Effector CD8-positive, alpha-beta T cell (primary cell): Measurements from ENCODE around the gene MKKS.
A peak's percentile ranks its signal among the peaks of the same experiment; 100 is the strongest.

Experiments used
- DNase-seq: peaks from one replicate; lab custom pipeline; 2025; lab: John Stamatoyannopoulos, UW
- total RNA-seq, 4 experiments: gene quantifications; one replicate each; lab custom pipeline; 2026; lab: John Stamatoyannopoulos, UW

MKKS gene
- total RNA-seq: 18.4 to 25.7 (median 24.1) reads per million in 4 experiments

DNA sequence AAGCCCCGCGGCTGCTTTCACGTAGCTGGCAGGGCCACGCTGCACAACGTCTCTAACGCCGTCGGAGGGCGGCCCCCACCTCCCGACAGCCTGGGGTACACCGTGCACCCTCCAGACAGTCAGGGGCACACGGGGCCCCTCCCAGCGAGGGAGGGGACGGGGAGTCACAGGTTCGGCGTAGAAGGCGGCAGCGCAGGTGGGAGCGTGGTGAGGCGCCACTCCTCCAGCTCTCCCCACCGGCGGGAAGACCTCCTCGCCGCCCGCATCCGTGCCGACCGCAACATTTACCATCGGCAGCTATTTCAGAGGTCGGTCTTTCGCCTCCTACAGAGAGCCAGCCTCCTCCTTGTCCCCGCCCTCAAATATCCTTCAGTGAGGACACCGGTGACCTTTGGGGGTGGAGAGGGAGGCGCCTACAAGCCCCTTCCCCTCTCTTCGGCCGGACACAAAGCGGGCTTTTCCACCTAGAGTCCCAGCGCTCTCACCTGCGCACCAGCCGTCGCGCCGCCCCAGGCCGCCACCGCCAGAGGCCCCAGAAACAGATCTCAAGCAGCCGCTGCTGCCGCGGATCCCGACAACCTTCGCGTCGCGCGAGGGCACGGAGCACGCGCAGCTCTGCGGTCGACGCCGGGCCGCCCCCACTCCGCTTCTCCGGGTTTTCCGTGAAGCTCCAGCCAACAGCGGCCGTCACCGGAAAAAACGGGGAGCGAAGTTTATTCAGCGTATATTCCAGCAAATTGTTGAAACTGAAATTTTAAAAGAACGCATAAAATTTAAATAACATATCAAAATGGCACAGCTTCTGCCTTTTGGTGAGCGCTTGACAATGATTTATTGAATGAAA, at the start of gene MKKS:
Gene MKKS (minus strand): TSS at position 600 of the 844 bp plus-strand sequence. CDS start 20,708 bp downstream, outside the sequence.
- peak; percentile 70 for DNase-seq

DNA sequence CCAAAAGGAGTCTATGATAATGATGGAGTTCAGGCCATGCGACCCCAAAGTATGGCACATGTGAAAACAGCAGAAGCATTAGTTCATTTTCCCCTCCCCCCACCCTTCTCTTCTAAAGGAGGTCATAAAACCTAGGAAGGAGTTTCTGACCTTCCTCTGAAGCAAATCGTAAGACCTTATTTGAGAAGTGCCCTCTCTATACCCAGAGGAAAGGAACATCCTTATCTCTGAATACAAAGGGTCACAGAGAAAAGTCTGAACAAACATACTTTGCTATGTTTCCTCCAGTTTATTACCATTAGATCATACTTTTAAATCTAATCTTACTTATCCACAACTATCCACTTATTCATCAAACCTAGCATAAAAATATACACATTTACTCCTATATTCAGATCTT, 49.7 kb upstream of the MKKS start:
- DNase-seq: no peak

DNA sequence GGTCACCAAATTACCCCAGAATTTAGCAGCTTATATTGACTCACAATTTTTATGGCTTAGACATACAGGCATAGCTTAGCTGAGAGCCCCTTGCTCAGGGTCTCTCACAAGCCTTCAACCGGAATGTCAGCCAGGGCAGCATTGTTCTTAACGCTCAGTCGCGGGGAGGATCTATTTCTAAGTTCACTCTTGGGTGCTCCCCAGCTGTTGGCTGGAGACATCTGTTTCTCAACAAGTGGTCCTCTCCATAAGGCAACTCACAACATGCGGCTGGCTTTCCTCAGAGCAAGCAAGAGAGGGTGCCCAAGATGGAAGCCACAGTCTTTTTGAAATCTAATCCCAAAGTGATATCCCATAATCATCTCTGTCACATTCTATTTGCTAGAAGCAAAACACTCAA, 47.7 kb upstream of the MKKS start:
- no peak for DNase-seq

DNA sequence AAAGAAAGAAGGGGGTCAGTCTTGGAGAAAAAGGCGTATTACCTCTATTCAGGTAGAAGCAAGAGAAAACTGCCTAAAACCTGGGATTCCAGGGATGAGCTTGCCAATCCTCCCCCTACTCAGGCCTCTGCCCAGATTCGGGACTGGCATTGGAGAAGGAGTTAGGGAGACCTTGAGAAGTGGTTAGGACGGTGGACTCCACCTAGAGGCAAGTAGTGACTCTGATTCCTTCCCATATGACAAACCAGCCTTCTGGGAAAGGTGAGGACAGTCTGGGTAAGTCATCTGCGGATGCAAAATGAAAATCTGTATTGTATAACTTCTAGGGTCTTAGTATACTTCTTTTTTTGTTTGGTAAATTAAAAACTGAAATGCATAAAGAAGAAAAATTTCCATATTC, 44.9 kb upstream of the MKKS start:
- no peak for DNase-seq

DNA sequence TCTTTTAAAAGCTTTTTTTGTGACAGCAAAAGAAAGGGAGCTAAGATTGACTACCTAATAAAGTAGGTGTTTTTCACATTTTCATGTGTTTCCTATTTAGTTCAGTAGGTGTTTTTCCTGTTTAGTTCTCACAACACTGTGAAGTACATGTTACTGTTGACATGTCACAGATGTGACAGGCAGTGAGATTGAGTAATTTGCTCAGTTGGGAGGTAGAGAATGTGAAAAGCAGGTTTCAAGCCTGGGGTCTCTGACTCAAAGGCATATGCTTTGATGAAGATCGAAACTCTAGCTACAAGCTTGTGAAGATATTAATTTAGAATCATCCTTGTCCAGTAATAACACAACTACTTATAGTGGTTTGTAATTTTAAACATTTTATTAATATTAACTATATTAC, 44.2 kb upstream of the MKKS start:
- DNase-seq: no peak

DNA sequence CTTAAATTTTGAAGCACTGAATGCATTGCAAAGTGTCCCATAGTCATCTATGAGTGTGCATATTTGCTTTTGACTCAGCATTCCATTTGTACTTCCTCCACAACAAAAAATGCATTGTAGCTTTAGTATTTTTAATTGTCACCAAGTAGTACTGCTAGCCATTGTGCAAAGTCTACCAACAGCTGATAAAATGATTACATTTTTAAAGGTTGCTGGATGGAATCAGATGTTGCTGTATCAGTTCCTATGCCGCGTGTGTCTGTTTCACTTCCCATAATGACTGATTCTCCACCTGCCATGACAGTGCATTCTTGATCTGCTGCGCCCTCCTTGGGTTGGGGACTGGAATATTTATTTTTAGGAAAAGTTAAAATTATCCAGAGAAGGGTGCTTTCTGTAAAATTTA, 42.3 kb upstream of the MKKS start:
- no peak for DNase-seq

DNA sequence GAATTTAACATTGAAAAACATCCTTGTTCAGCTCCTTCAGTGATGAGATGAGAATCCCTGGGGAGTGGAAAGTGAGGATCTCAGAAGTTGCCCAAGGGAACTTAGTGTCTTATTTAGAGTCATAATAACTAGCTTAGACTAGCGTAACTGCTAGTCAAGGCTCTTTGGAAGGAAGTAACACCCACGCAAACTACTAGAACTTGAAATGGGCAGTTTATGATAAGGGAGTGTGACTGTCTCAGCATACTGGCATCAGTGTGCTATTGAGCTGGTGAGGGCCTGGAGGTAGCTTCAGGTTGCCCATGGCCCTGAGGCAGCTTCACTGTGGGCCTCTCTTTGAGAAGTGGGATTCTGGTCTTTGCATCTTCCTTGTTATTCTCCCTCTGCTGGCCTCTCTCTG, 41.2 kb upstream of the MKKS start:
- no peak for DNase-seq

DNA sequence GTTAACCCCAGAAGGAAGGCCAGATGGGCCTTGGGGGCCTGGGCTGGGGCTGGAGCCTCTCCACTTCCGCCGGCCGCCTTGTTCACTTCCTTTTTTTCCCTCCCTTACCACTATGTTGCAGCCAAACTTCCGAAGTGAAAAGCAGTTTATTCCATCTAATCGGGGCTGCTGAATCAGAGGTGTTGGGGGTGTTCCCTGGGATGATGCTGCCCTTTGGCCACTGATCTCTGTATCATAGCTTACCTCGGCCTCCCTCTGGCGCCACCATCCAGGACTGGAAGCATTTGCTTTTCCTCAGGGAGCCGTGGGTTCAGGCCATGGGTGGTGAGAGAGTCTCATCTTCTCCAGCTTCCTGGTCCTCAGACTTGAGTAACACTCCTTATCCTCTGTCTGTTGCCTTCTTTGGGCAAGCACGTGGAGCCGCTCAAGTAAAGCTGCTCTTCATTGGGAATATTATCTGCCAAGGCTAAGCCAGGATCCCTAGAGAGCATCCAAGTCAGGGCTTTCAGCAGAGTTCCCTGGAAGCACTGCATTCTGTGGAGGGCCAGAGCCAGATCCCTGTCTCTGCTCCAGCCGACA, 40.7 kb upstream of the MKKS start:
- DNase-seq: no peak

DNA sequence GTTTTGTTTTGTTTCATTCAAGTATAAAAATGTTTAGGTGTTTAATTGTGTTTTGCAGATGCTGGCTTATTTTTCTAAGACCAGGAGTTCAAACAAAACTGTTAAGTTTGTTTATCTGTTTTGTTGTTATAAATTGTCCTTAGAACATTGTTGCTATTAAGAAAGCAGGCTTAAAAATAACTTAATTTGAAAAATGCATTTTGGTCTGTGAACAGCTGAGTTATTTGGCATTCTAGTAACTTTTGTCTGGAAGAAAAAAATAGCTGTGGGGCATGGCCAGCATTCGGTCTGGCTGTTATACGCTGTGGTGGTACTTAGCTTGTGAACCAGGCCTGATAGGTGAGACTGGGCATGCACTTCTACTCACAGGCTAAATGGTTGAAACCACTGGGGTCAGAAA, 38.8 kb upstream of the MKKS start:
- DNase-seq: no peak

DNA sequence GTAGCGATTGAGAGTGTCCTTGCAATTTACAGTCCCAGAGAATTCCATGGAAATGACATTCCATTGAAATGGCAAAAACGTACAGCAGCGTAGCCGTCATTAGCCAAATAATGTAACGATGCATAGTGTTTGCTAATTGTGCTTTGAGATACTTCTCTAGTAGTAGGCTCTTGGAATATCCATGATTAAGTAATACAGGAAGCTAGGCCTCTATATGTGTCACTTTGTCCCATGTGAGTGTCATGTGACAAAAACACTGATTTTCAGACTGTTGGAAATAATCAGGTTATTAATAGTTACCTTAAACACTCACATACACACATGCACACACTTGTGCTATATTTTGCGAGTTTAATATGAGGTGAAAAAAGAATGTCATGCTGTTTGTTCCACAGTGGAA, 36.3 kb upstream of the MKKS start:
- DNase-seq: no peak

DNA sequence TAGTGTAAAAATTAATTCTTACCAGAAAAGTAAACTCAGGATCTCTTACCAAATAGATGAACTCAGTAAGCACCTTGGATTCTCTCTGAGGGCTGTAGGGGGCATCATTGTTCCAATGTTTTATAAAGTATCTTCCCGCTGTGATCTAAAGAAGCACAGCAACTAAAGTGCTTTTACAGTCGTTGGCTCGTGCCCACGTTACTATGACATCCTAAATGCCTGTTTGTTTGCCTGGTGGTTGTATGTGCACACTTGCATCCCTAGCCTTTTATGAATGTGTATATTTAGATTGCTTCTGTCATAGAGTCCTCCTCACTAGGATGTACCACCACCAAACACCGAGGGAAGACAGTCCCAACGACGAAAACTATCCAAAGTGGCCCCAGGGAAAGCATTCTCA, 35.6 kb upstream of the MKKS start:
- no peak for DNase-seq

DNA sequence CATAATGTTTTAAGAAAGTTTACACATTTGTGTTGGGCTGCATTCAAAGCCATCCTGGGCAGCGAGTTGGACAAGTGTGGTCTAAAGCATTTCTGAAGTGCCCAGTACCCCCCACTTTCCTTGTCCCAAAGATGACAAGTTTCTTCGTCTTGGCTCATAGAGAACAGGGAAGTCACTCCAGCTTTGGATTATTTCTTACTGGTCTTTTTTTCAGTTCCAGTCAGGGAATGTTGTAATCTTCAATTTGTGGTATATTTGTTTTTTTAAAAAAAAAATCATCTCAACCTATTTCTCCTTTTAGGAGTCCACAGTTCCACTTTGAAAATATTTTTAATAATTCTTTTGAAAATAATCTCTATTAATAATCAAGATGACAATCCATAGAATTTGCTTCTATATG, 35.0 kb upstream of the MKKS start:
- DNase-seq: no peak

DNA sequence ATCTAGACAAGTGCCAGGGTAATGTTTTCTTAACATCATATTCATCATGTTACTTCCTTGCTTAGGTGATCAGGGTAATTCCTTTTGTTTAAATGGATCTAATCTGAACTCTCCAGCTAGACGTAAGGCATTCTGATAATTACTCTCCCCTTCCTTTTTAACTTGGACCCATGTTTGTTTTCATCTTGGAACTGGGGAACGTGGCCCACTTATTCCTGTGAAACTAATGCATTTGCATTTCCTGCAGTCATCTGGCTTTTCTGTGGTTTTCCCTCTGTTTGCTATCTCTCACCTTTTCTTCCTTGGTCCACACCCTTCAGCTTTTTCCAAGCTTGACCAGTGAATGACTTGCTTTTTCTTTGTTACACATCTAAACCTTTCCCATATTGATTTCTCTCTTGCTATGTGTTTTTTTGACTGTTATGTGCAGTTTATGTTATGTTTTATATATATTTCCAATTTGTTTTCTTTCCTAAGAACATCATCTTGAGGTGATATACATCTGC, 34.4 kb upstream of the MKKS start:
- no peak for DNase-seq

DNA sequence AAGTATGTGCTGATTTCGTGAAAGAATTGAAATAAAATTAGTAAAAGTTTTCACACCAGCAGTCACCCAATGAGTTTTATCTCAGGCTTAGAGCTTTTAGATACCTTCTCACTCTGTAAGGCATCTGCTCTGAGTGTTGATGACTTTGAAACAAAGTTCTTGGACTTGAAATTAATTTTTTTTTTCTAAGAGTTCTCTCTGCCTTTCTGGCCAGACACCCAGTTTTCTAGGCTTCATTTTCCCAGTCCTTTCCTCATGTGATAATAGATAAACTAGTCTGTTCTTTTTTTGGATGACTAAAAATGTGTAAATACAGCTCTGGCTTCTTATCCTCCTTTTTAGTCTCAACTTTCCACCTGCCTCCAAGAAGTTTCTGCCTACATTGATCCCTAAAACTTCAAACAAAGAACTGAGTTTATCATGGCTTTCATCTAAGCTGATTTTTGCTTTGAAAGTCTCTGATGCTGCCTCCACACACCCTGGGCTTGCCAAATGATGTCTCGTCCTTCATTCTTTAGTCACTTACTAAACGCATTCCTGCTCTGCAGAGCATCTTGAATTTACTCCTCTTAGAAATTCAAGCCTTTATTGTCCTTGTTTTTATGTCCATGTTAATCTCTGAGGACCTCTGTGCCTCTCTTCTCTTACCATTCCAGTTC, 33.8 kb upstream of the MKKS start:
- no peak for DNase-seq

DNA sequence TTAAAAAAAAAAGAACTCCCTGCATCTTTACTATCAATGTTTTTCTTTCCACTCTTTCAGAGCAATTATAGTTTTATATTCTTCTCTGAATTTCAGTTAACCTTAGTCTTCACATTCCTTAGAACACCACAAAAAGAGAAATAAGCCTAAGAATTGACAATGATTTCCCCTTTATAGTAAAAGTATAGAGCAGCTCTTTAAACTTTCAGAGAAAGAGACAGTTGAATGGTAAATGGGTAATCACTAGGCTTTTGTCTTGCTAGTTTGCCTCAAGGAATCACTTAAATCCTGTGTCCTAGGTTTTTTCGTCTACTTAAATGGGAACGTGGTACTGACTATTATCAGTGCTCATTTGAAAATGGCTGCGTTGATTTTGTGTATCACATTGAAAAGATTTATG, 32.8 kb upstream of the MKKS start:
- no peak for DNase-seq

DNA sequence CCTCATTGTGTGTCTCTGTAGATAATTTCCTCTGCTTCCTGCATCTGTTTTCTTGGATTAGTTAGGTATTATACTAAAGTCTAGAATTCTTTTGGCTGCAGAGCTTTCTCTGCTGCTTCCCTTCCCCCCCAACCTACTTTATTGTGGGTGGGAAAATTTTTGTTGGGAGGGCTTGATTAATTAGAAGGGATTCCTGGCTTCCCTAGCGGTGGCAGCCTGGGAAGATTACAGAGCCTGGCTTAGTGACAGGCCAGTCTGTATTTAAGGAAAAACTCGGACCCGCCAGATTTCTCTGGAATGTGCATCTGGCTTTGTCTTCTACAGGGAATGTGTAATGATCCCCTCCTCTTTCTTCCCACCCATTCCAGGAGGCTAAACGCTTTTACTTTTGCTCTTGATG, 32.3 kb upstream of the MKKS start:
- no peak for DNase-seq

DNA sequence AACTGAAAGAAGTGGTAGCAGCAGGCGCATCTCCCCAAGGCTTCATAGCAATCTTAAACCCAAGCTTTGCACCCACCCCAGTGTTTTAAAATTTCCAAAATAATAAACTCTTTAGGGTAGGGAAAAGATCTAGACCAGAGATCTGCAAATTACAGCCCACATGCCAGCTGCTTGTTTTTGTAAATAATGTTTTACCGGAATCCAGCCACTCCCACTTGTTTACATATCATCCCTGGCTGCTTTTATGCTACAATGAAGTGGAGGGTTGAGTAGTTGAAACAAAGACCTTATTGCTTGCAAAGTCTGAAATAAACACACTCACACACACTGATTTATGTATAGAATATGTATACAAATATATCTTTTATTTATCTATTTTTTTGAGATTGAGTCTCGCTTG, 31.1 kb upstream of the MKKS start:
- DNase-seq: no peak

DNA sequence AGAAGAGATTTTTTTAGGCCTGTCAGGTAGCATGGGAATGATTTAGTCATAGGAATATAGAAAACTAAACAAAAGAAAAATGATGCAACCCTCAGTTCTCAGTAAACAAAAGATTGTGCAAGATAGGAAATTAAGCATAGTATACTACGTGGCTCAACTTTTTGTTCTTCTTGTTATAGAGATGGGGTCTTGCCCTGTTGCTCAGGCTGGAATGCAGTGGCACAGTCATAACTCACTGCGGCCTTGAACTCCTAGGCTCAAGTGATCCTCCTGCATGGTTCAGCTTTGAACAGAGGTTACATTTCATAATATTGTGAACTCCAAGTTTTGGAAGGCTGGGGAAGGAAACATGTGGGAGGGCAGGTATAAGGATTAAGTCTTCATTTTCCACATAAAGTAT, 29.6 kb upstream of the MKKS start:
- no peak for DNase-seq

DNA sequence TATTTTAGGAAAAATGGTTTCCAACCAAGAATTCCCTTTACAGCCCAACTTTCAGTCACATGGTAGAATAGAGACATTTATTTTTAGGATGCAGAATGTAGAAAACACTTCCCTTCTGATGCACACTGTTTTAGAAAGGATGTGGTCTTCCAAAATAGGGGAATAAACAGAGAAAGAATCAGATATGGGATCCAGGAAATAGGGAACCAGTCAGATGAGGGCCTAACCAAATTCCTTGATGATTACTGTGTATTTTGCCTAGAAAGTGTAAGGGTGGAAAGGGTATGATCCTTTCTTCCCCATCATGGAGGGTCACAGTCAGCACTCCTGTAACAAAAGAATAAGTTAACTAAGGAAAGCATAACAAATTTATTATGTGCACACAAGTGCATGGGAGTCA, 28.5 kb upstream of the MKKS start:
- no peak for DNase-seq

DNA sequence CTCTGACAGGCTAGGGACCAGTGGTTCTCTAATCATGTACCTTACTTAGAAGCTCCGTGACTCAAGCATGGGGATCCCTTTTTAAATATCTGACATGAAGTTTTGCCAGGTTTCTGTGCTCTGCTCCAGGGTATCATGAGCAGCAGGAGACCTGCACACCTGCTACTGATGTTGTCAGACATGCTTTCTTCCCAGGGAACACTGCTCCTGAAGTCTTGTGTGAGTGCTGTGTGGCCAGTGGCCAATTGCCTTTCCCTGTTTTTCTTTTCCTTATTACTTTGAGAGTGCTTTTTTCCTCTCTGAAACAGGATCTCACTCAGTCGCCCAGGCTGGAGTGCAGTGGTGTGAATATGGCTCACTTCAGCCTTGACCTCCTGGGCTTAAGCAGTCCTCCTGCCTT, 27.5 kb upstream of the MKKS start:
- no peak for DNase-seq

DNA sequence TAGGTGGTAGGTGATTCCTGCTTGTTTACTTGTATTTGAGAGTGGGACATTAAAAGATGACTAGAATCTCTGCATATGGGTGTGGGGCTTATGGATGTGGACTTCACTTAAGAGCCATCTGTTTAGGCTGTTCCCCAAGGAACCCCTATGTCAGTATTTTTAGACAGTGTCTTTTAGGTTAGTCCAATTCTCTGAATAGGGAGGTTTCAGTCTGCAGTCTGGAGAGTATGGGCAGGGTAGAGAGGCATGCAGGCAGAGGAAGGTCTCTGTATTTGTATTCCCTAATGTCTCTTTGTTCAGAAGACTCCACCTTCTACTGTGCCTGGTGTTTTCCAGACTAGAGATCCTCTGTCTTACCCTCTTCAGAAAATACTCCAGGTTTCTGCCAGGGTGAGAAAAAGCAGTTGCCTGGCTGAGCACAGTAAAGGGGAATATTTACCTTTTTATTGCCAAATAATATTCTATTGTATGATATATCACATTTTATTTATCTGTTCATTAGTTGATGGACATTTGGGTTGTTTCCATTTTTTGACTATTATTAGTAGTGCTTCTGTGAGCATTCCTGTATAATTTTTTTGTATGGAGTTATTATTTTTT, 20.2 kb upstream of the MKKS start:
- DNase-seq: no peak

DNA sequence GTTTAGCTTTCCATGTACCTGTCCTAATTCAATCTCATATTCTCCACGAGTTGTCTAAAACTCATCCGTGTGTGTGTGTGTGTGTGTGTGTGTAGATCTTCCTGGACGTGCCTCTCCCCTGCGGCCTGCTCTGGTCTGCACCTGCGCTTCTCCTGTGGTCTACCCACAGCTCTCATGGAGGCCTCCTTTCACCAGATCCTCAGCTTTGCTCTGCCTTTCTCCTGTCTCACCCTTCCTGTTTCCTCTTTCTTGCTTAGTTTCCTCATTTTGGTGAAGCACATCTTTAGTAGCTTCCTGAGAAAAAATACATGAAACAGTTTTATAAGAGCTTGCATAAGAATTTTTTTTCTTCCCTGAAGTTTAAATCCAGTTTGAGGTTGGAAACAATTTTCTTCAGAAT, 19.2 kb upstream of the MKKS start:
- DNase-seq: no peak

DNA sequence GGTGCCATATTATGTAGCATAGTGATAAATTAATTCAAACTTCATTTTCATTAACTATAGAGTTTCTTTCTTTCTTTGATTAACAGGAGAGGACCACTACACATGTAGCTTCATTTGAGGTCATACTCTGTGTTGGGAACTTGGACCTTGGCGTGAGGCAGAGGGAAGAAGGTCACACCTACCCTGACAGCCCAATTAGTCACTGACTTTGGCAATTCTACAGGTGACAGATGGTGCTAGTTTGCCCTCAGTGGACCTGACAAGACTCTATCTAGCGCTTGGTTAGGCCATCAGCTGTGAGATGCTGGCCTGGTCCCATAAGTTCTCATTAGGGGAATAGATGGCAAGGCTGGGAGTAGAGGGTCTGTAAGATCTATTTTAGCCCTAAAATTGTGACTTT, 15.2 kb upstream of the MKKS start:
- no peak for DNase-seq
